ENCODE data around the gene TINAGL1. TPM values are rescaled to one million over a fixed set of nuclear protein-coding genes. Genes with fewer than 3 reads are reported as not detected.

TINAGL1 gene, protein sequence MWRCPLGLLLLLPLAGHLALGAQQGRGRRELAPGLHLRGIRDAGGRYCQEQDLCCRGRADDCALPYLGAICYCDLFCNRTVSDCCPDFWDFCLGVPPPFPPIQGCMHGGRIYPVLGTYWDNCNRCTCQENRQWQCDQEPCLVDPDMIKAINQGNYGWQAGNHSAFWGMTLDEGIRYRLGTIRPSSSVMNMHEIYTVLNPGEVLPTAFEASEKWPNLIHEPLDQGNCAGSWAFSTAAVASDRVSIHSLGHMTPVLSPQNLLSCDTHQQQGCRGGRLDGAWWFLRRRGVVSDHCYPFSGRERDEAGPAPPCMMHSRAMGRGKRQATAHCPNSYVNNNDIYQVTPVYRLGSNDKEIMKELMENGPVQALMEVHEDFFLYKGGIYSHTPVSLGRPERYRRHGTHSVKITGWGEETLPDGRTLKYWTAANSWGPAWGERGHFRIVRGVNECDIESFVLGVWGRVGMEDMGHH
- 21.1 TPM for polyA plus RNA-seq (ENCODE audit: insufficient read length)

DNA sequence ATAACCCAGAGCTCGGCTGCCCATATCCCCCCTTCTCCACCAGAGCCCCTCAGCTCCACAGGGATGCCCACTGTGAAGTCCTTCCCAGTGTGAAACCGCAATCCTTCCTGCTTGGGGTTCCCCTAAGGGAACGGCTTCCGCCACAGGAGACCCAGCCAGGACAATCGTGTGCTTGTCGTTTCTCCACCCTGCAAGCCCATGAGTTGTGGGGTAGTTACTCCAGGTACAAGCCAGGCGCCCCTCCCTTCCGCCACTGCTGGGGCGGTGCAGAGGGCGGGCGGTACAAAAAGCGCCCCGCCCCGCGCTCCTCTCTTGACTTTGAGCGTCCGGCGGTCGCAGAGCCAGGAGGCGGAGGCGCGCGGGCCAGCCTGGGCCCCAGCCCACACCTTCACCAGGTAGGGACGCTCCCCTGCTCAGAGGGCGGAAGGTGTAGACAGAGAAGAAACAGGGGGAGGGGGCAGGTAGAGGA lies at the start of gene TINAGL1:
Gene TINAGL1 (plus strand): TSS at position 315 of the 469 bp plus-strand sequence. CDS start 634 bp downstream, outside the sequence.
- no peak for DNase-seq (ENCODE audit: low read depth)

DNA sequence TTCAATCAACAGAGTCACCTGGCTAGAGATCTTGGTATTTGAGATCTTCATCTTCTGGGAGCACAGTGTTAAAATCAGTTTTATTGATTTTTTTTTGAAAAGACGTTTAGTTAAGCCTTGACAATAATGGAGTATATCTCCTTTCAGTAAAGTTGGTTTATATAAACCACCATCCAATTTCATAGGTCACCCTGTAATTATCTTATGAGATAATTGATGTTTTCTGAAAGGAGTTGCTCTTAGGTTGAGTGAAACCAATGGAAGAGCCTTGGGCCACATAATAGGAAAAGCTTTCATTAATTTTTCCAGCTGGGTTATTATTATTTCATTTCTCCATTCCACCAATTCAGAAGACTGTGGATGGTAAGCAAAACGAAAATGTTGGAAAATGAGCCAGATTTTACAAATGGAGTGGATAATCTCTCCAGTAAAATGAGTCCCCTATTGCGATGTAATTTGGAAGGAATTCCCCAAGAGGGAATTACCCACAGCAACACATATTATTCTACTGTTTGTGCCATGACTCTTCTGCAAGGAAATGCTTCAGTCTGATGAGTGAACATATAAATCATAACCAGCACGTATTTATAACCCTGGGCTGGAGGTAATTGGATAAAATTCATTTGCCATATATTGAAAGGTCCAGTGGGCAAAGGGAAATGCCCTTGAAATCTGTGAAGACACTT lies 46.2 kb upstream of the TINAGL1 start:
- DNase-seq (ENCODE audit: low read depth): no peak

DNA sequence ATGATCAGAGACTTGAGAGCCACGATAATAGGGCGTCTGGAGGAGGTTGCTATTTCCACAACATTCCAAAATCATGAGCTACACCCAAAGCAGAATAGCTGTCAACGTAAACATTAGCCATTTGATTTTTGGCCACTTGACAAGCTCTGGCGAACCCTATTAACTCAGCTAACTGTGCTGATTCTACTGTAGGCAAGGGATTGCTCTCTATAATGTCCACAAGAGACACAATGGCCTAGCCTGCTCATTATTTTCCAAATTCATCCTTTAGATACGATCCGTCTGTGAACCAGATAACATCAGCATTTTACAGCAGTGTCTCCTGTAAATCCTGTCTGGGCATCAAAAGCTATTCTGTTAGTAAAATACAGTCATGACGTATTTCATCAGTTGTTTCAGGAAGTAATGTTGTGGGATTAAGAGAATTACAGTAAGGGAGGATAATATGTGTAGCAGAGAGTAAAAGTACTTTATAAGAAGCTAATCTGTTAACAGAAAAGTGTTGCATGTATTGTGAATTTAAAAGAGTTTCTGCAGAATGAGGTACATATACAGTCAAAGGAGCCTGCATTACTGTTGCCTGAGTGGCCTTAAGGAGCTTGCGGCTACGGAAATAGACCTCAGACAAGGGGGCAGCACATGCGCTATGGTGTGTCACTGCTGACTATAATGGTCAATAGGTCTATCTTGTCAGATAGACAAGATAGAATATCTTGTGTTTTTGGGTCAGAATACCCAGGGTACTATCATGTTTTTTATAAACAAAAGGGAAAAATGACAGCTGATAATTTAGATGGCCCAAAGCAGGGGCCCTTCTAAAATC lies 44.9 kb upstream of the TINAGL1 start:
- no peak for DNase-seq (ENCODE audit: low read depth)

DNA sequence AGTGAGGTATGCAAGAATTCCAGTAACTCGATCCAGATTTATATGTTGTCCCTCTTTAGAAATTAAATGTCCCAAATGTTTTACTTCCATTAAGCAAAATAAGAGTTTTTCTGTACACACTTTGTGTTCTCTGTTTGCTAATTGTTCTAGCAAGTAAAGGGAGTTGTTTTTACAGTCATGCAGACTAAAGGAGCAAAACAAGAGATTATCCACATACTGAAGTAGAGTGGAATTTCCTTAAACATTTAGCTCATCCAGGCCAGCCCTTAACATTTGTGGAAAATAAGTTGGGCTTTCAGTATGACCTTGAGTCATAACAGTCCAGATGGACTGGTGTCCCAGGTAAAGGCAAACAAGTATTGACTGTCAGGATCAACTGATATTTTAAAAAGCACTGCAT lies 44.1 kb upstream of the TINAGL1 start:
- no peak for DNase-seq (ENCODE audit: low read depth)

DNA sequence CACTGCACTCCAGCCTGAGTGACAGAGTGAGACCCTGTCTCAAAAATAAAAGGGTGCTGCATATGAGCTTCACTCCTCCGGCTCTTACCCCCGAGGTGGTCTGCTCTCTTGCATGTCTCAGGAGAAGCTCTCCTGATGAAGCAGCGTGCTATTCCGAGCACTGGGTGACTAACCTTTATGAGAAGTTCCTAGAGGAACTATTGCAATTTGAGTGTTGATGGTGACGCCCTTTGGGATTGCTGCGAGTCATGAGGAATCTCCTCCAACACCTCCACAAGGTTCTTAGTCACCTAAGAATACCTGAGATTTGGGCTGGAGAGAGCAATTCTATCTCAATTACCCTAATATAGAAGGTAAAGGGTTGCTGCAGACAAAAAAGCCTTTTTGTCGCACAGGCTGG lies 40.8 kb upstream of the TINAGL1 start:
- DNase-seq (ENCODE audit: low read depth): no peak

DNA sequence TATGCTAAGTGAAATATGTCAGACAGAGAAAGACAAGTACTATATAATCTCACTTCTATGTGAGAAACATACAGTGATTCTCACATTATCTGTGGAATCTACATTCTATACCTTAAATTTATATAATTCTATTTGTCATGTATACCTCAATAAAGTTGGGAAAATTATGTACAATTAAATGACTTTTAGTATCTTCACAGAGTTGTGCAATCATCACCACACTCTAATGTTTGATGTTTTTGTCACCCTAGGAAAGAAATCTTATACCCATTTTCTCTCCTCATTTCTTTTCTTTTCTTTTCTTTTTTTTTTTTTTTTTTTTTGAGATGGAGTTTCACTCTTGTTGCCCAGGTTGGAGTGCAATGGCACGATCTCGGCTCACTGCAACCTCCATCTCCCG lies 37.0 kb upstream of the TINAGL1 start:
- no peak for DNase-seq (ENCODE audit: low read depth)

DNA sequence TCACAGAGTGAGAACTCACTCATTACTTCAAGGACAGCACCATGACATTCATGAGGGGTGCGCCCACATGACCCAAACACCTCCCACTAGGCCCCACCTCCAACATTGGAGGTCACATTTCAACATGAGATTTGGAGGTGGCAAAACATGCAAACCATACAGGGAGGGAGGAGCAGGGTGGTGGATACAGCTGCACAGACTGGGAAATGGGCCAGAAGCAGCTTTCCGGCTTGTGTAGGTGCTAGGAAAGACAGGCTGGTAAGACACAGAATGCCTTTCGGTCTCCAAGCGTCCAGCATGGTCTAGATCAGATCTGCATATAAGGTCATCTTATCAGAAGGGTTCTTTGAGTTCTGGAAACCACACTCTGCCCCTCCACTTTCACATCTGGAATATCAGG lies 35.1 kb upstream of the TINAGL1 start:
- no peak for DNase-seq (ENCODE audit: low read depth)

DNA sequence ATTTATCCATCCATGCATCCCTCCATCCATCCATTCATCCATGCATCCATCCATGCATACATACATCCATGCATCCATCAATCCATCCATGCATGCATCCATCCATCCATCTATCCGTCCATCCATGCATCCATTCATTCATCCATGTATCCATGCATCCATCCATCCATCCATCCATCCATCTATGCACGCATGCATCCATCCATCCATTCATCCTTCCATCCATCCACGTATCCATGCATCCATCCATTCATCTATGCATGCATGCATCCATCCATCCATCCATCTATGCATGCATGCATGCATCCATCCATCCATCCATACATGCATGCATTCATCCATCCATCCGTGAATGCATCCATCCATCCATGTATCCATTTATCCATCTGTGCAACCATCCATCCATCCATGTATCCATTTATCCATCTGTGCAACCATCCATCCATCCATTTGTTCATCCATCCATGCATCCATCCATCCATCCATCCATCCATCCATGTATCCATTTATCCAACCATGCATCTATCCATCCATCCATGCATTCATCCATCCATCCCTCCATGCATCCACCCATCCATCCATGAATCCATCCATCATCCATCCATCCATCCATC lies 30.3 kb upstream of the TINAGL1 start:
- no peak for DNase-seq (ENCODE audit: low read depth)

DNA sequence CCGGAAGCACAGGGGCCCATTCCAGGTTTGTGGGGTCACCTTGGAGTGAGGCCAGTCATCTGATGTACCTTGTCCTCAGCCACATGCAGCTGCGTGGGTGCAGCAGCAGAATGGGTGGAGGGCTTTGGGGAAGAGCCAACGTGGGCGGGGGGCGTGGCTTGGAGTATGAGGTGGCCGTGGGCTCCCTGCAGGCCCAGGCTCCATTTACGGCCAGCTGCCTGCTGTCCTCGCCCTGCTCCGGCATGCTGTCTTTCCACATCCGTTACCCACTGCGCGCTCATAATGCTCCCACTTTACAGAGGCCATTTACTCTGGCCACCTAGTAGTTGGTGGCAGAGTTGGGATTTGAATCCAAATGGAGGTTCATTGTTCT lies 27.8 kb upstream of the TINAGL1 start:
- no peak for DNase-seq (ENCODE audit: low read depth)

DNA sequence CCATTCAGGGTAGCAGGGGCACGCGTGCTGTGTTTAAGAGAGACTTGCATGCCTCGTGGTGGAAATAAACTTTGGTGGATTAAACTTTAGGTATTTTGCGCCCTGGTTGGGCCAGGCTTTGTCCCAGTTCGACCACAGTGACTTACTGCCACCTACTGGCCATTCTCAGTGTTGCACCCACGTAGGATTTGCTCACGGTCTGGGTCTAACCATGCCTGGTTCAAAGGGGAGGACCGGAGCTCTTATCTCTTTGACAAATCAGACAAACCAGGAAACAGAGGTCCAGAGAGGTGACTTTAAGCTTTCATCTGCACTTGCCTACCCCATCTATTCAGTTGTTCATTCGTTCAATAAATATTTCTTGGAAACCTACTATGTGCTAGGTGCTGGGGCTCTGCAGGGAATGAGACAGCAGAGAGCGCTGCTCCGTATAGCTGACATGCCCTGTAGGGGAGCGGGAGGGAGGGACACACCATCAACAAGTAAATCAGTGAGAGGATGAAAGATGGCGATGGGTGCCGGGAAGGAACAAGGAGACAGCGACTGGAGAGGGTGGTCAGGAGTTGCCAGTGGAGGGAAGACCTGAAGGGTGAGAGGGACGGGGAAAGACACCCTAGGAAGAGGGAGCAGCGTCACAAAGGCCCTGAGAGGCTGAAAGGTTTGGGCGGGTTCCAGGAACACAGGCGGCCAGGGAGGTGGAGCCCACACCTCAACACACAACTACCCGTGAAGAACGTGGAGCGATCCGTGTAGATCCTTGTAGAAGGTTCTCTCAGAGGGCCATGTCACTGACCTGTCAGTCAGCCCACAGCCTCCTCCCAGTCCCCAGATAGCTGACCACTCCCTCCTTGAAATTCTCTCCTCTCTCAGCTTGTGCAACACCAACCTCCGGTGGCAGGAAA lies 27.2 kb upstream of the TINAGL1 start:
- DNase-seq (ENCODE audit: low read depth): peak; percentile 72

DNA sequence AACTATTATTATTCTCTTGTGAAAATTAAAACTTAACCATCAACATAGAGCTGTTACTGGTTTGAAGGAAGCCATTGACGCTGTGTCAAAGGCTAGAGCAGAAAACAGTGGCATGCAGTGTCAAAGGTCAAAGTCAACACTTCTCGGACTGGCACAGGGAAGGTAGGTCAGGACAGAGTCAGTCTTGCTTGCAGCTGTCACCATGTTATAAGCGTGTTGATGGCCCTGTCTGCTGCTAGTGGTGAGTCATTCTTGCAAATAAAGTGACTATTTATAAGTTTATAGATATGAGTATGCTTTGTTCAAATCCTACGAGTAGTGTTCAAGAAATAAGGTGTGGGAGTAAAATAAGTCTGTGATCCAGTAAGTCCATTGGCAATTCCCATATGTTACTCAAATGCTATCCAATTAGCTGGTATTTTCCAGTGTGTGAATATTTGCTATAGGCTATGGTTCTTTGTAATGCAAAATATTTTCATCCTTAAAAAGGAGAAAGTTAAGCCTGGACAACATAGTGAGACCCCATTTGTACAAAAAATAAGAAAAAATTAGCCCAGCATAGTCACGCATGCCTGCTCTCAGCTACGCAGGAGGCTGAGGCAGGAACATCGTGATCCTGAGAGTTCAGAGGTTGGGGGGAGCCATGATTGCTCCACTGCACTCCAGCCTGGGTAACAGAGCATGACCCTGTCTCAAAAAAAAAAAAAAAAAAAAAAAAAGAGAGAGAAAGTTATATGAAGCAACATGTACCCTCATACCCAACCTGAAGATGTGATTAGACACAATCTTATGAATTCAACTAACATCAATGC lies 26.3 kb upstream of the TINAGL1 start:
- DNase-seq (ENCODE audit: low read depth): no peak

DNA sequence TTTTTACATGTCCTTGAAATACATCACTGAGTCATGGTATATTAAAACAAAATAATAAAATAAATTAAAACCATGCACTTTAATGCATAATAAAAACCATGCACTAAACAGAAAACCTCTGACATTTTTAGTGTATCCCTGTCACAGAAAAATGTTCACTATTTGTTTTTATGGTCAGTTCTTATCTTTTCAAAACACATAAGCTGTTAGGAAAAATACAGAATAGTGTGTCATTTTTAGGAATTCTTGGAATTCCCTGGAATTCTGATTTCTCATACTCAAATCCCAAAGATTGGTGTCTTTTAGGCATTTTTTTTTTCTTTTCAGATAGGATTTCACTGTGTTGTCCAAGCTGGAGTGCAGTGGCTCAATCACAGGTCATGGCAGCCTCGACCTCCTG lies 25.1 kb upstream of the TINAGL1 start:
- DNase-seq (ENCODE audit: low read depth): no peak

DNA sequence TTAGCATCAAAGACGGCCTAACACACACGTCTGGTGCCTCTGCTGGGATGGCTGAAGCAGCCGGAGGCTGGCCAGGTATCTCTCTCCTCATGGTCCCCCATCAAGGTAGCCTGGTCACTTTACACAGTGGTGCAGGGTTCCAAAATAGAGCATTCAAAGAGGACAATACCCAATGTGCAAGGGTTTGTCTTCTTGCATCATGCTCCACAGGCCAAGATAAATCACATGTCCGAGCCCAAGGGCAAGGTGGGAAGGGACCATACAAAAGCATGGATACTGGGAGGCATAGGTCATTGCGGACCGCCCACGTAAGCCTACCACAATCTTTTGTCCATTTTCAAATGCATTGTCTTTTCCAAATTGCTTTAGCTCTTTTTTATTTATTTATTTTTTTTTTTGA lies 23.8 kb upstream of the TINAGL1 start:
- DNase-seq (ENCODE audit: low read depth): no peak

DNA sequence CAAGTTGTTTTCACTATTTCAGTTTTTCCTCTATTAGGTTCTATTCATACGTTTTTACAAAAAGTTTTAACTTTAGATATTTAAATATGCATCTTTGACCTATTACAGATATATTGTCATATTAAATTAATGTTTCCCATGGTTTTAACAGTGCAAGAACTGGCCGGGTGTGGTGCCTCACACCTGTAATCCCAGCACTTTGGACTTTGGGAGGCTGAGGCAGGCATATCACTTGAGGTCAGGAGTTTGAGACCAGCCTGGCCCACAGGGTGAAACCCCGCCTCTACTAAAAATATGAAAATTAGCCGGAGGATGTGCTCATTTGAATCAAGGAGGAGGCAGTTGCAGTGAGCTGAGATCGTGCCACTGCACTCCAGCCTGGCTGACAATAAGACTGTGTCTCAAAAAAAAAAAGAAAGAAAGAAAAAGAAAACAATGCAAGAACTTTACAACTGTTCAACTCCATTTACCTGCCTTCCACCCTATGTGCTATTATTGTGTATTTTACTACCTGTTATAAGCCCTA lies 19.8 kb upstream of the TINAGL1 start:
- DNase-seq (ENCODE audit: low read depth): no peak

DNA sequence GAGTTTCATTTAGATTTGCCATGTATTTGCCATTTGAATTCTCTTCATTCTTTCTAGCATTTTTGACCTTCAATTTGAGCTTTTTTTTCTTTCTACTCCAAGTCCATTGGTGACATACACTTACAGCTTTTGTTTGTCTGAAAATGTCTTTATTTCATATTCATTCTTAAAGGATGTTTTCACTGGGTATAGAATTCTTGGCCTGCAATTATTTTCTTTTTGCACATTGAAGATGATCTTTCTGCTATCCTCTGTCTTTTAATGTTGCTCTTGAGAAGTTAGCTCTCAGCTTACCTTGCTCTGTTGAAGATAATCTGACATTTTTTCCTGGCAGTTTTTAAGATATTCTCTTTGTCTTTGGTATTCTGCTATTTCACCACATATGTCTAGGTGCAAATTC lies 16.6 kb upstream of the TINAGL1 start:
- DNase-seq (ENCODE audit: low read depth): no peak

DNA sequence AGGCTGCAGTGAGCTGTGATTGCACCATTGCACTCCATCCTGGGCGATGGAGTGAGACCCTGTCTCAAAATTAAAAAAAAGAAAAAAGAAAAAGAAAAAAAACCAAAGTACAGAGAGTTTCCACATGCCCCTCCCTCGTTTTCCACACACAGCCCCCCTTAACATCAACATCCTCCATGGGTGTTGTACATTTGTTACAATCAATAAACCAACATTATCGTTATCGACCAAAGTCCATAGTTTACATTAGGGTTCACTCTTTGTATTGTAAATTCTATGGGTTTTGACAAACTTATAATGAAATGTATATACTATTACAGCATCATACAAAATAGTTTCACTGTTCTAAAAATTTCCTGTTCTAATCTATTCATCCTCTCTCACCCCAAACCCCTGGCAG lies 15.9 kb upstream of the TINAGL1 start:
- no peak for DNase-seq (ENCODE audit: low read depth)

DNA sequence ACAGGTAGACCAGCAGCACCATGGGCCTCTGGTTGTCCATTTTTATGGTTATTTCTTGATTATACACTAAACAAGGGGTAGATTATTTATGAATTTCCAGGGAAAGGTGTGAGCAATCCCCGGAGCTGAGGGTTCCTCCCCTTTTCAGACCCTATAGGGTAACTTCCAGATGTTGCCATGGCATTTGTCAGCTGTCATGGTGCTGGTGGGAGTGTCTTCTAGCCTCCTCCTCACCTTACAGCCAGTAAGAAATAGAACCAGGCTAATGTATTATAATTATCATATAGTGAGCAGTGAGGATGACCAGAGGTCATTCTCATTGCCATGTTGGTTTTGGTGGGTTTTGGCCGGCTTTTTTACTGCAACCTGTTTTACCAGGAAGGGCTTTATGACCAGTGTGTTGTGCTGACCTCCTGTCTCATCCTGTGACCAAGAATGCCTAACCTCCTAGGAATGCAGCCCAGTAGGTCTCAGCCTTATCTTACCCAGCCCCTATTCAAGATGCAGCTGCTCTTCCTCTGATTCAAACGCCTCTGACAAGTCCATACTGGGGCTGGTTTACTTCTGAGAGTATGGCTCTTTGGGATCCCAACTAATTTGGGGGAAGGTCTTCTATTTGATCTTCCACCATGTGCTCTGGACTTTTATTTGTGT lies 13.5 kb upstream of the TINAGL1 start:
- DNase-seq (ENCODE audit: low read depth): no peak

DNA sequence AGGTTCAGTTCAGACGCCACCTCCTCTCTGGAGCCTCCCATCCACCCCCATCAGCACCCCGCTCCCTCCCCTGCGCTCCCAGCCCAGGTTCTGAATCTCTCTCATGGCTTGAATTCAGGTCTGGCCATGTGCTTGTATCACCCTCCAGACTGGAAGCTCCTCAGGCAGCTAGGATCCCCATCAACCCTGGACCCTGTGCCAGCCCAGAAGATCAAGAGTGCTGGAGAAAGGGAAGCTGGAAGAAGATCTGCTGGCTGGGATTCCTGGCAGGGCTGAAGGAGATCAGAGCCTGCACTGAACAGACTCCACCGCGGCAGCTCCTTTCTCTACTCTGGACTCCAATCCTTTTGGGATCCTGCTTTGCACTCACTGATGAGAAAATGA lies 11.7 kb upstream of the TINAGL1 start:
- no peak for DNase-seq (ENCODE audit: low read depth)

DNA sequence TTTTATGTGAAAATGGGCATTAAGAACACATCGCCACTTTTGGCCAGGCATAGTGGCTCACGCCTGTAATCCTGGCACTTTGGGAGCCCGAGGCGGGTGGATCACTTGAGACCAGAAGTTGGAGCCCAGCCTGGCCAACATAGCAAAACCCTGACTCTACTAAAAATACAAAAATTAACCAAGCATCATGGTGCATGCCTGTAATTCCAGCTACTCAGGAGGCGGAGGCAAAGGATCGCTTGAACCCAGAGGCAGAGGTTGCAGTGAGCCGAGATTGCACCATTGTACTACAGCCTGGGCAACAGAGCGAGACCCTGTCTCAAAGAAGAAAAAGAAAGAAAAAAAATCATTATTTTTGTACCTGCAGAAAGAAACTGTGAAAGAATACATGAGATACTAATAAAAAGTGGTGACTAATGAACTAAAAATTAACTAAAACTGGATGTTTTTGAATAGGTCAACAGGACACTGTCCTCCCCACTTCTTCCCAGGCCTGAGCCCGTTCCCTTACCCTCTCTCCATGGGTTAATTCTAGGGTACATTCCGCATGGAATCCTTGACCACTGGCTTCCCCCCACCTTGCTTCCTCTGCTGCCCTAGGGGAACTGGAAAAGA lies 8.3 kb upstream of the TINAGL1 start:
- no peak for DNase-seq (ENCODE audit: low read depth)

All from forelimb muscle (tissue), 1 donor.